Measurements from ENCODE around the gene SMIM43. TPM values are rescaled to one million over a fixed set of nuclear protein-coding genes. Genes with fewer than 3 reads are reported as not detected.
A peak's percentile ranks its signal among the peaks of the same experiment; 100 is the strongest.

SMIM43 gene
- total and polyA plus RNA-seq, 9 of the 15 experiments (the other 6 are each of a cell fraction or from before 2014, with no cell fraction given): not detected

DNA sequence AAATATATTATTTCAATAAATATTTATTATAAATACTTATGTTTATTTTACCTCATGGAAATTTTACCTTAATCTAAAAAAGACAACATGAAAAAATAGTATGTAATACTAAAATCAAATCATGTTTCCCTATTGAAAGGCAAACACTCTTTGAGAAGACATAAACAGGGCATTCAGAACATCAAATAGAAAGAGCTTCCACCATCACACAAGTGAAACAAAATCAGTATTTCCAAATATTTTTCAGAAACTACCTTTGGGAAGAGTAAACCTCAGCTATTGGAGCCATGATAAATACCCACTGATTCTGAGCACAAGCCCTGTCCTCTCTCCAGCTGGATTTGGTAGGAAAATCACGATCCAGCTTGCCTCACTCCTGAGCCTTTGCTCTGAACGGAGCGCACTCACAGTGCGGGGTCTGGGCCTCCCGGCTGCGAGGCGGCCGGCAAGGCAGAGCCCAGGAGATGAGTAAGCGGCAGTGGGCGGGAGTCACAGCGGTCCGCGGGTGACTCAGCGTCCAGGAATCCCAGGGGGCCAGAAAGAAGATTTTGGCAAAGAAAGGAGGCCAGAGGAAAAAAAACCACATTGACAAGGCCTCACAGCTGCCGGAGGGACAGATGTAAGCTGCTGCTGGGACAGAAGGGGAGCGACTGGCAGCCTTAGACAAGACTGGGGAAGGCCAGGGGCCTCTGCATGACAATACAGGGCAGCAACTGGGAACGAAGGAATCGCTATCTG lies 53.5 kb downstream of the SMIM43 start (continued):
- TF ChIP-seq, protein P1, sequence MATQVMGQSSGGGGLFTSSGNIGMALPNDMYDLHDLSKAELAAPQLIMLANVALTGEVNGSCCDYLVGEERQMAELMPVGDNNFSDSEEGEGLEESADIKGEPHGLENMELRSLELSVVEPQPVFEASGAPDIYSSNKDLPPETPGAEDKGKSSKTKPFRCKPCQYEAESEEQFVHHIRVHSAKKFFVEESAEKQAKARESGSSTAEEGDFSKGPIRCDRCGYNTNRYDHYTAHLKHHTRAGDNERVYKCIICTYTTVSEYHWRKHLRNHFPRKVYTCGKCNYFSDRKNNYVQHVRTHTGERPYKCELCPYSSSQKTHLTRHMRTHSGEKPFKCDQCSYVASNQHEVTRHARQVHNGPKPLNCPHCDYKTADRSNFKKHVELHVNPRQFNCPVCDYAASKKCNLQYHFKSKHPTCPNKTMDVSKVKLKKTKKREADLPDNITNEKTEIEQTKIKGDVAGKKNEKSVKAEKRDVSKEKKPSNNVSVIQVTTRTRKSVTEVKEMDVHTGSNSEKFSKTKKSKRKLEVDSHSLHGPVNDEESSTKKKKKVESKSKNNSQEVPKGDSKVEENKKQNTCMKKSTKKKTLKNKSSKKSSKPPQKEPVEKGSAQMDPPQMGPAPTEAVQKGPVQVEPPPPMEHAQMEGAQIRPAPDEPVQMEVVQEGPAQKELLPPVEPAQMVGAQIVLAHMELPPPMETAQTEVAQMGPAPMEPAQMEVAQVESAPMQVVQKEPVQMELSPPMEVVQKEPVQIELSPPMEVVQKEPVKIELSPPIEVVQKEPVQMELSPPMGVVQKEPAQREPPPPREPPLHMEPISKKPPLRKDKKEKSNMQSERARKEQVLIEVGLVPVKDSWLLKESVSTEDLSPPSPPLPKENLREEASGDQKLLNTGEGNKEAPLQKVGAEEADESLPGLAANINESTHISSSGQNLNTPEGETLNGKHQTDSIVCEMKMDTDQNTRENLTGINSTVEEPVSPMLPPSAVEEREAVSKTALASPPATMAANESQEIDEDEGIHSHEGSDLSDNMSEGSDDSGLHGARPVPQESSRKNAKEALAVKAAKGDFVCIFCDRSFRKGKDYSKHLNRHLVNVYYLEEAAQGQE (IDR thresholded peaks at IDR 0.05; ENCODE audit: borderline replicate concordance): peak; percentile 21; the same call in 1 of the 2 replicates
- TF ChIP-seq, protein P1 (CRISPR knock-in tag; IDR thresholded peaks at IDR 0.05; ENCODE audit: low read depth): no peak
- no peak for TF ChIP-seq ZNF184 (CRISPR knock-in tag; IDR thresholded peaks at IDR 0.05)
- TF ChIP-seq ZFP36 (IDR thresholded peaks at IDR 0.05; ENCODE audit: low read depth, low read length, partially characterized antibody): peak; percentile 21
- TF ChIP-seq EHMT2 (IDR thresholded peaks at IDR 0.05): no peak
- peak; percentile 36 to 77; a peak in 3 of 4 replicates for TF ChIP-seq RCOR1 (IDR thresholded peaks at IDR 0.05; ENCODE audit: borderline replicate concordance in 1 of 2, low read depth in 2 of 2, low read length in 2 of 2)
- TF ChIP-seq MAFK (IDR thresholded peaks at IDR 0.05; ENCODE audit: low read length): peak; percentile 43; the same call in 1 of the 2 replicates
- peak; percentile 91 for TF ChIP-seq NFE2 (IDR thresholded peaks at IDR 0.05; ENCODE audit: low read depth)
- TF ChIP-seq, protein P2, sequence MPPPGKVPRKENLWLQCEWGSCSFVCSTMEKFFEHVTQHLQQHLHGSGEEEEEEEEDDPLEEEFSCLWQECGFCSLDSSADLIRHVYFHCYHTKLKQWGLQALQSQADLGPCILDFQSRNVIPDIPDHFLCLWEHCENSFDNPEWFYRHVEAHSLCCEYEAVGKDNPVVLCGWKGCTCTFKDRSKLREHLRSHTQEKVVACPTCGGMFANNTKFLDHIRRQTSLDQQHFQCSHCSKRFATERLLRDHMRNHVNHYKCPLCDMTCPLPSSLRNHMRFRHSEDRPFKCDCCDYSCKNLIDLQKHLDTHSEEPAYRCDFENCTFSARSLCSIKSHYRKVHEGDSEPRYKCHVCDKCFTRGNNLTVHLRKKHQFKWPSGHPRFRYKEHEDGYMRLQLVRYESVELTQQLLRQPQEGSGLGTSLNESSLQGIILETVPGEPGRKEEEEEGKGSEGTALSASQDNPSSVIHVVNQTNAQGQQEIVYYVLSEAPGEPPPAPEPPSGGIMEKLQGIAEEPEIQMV (tag; conservative IDR thresholded peaks at IDR 0.05; ENCODE audit: low read depth): peak; percentile 93
- TF ChIP-seq TBL1XR1 (IDR thresholded peaks at IDR 0.05; ENCODE audit: low read length in 2 of 2): 0 out of 4 replicates have a peak, but pooled peaks of 1 of the 2 experiments have one; percentile 8
- TF ChIP-seq MAZ (CRISPR knock-in tag; conservative IDR thresholded peaks at IDR 0.05 in 1 of 2, IDR thresholded peaks at IDR 0.05 in 1 of 2): peak in 1 of 2 experiments; percentile 44; a peak in 1 of 4 replicates
- peak; percentile 80 for TF ChIP-seq ZNF384 (IDR thresholded peaks at IDR 0.05; ENCODE audit: low read depth, low read length)
- TF ChIP-seq NRF1 (conservative IDR thresholded peaks at IDR 0.05 in 1 of 2, IDR thresholded peaks at IDR 0.05 in 1 of 2): peak in 1 of 2 experiments; percentile 24; a peak in 1 of 4 replicates
- peak; percentile 43 for TF ChIP-seq CCNT2 (IDR thresholded peaks at IDR 0.05; ENCODE audit: borderline replicate concordance, extremely low read depth, insufficient read length, low read depth, low read length)
- no peak for TF ChIP-seq DIDO1 (tag; IDR thresholded peaks at IDR 0.05; ENCODE audit: low read depth)
- TF ChIP-seq, protein P3, sequence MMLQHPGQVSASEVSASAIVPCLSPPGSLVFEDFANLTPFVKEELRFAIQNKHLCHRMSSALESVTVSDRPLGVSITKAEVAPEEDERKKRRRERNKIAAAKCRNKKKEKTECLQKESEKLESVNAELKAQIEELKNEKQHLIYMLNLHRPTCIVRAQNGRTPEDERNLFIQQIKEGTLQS (IDR thresholded peaks at IDR 0.05): peak; percentile 97
- TF ChIP-seq, protein P3 (CRISPR knock-in tag; conservative IDR thresholded peaks at IDR 0.05): peak; percentile 95
- peak; percentile 60 for TF ChIP-seq CBFA2T3 (IDR thresholded peaks at IDR 0.05)
